Left forelimb (tissue), 1 donor: ENCODE measurements around the gene IFIT1.
"Not testable (repeated sequence)": the region's sequence is repeated elsewhere in the genome, so short reads cannot be mapped to it uniquely, and the experiment has no call there.

Experiments used
- DNase-seq: peaks from one replicate; pipeline ENCODE4 v3.0.0-alpha.2; 2018; ENCODE audit warnings: low spot score

Gene IFIT1

GRCh38 chr10:89431977-89432376 lies 39.6 kb downstream of the IFIT1 start:
- no peak for DNase-seq

- DNase-seq, result no peak
Observed at GRCh38 chr10:89438525-89438924, 46.1 kb downstream of the IFIT1 start.

- DNase-seq, result no peak
Observed at GRCh38 chr10:89440226-89441009, 48.0 kb downstream of the IFIT1 start.

DNA sequence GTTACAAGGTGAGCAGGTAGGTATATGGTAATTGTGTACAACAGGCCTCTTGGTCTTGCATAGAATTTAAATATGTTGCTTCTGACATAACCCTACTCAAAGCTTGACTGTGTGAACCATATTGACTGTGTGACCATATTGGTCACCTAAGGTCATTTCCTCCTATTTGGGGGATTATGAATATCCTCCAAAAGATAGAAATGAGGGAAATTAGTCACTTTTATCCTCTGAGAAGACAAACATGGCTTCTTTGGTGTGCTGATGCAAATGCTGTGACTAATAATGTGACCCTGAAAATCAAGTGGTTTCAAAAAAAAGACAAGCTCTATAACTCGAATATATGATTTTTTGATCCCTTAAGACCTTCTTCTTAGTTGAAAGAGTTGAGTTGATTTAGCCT lies 49.9 kb downstream of the IFIT1 start:
- DNase-seq, result no peak

DNA sequence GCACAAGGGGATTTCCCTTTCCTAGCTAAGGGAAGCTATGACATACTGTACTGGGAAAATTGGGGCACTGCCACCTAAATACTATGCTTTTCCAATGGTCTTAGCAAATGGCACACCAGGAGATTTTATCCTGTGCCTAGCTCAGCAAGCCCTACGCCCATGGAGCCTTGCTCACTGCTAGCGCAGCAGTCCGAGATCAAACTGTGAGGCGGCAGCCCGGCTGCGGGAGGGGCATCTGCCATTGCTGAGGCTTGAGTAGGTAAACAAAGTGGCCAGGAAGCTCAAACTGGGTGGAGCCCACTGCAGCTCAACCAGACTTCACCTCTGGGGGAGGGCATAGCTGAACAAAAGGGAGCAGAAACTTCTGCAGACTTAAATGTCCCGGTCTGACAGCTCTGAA lies 52.4 kb downstream of the IFIT1 start:
- DNase-seq, result not testable (repeated sequence)

GRCh38 chr10:89450901-89451300 lies 58.5 kb downstream of the IFIT1 start:
- DNase-seq, result no peak

DNA sequence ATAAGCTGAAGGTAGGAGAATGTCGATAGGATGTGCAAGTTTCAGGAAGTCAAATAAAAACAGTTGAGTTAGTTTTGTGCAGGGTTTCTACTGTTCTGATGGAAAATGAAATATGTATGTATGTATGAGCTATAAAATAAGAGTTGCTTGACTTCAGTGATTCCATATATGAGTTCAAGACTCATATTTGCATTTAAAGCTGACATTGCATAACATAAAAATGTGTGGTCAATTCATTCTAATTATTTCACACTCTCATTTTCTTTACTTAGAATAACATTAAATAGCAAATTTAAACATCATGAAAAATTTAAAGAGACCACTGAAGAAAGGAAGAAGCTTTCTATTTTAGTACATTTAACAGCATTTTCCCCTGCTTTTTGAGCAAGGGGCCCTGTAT lies 59.8 kb downstream of the IFIT1 start:
- DNase-seq, result no peak

DNA sequence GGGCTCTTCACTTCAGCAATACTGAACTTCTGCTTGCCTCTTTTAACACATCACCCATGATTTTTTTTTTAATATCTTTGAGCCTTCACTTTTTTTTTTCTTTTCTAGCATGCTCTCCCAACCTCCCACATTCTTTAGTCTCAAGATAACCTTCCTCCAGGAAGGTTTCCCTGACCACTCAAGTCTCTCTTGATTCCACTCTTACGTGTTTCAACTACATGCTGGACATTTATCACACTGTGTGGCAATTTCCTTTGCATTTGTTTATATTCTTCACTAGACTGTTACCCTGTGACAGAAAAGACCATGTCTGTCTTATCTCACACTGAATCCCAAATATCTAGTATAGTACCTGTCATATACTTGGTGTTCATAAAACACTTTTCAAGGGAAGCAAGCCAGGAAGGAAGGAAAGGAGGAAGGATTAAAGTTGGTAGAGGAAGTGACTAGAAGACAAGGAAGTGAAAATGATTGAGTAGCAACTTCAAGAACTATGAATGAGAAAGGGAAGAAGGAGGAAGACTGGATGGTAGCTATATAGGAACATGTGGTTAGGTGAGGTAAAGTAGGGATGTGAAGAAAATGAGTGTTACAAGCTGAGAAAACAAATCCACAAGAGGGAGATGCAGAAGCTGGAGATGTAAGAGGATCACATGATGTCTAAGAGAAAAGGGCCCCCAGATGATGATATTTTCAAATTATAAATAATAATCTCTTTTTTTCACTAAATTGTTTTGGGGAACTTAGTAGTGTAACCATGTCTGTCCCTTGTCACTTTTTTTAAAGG lies 62.3 kb downstream of the IFIT1 start:
- no peak for DNase-seq
